IMR-90 (cell line): ENCODE results near the gene RBFOX2. TPM values are rescaled to one million over a fixed set of nuclear protein-coding genes. Genes with fewer than 3 reads are reported as not detected.

Experiments used
- ATAC-seq: fragments of 200-7000 bp; cut with Tn5 transposase; 2 replicates; pipeline ENCODE4 v1.9.1; 2020; ENCODE audit warnings: low read depth, mild to moderate bottlenecking, moderate library complexity
- BruUV-seq: library from RNA; stranded (reverse); fragments of 400-500 nt; replicated peaks from 2 replicates; lab custom pipeline; 2021; lab: Mats Ljungman, UMichigan
- CTCF ChIA-PET: fragments of 300-600 bp; formaldehyde crosslinking; extraction: SDS; loops from one replicate; lab custom pipeline; 2021; ENCODE audit warnings: antibody characterized with exemption; lab: Yijun Ruan, JAX
- POLR2A ChIA-PET: fragments of 300-600 bp; sonication (Branson Sonifier 250); formaldehyde crosslinking; loops from one replicate; lab custom pipeline; 2022; ENCODE audit warnings: antibody characterized with exemption; ENCODE audit not compliant: unreplicated experiment; lab: Charles Lee
- DNase-seq: peaks from one replicate; pipeline ENCODE4 v3.0.0; 2013
- H2AFZ ChIP-seq: replicated peaks from 2 replicates; pipeline ENCODE3; 2013; ENCODE audit warnings: low read length, mild to moderate bottlenecking; ENCODE audit not compliant: poor library complexity
- H2AK5ac ChIP-seq: 2 replicates; pipeline ENCODE4 v1.6.1; 2013; ENCODE audit warnings: low read depth, low read length, inconsistent platforms
- H2AK9ac ChIP-seq: replicated peaks from 2 replicates; pipeline ENCODE3; 2013; ENCODE audit warnings: mild to moderate bottlenecking, low read depth, low read length, moderate library complexity; ENCODE audit not compliant: poor library complexity
- H2BK120ac ChIP-seq: 2 replicates; pipeline ENCODE4 v1.6.1; 2013; ENCODE audit warnings: low read depth, low read length, inconsistent platforms
- H2BK15ac ChIP-seq: 3 replicates; pipeline ENCODE4 v1.6.1; 2013; ENCODE audit warnings: low read depth, low read length, inconsistent platforms
- H2BK20ac ChIP-seq: 2 replicates; pipeline ENCODE4 v1.6.1; 2013; ENCODE audit warnings: low read depth, mild to moderate bottlenecking, inconsistent platforms, low read length, moderate library complexity
- H2BK5ac ChIP-seq: 2 replicates; pipeline ENCODE4 v1.6.1; 2013; ENCODE audit warnings: mild to moderate bottlenecking, low read depth, low read length, inconsistent platforms; ENCODE audit not compliant: poor library complexity, severe bottlenecking
- H3K14ac ChIP-seq: replicated peaks from 2 replicates; pipeline ENCODE4 v1.6.1; 2013; ENCODE audit warnings: low read depth, low read length, inconsistent platforms
- H3K18ac ChIP-seq: 2 replicates; pipeline ENCODE4 v1.6.1; 2013; ENCODE audit warnings: low read depth, low read length, control low read depth
- H3K23ac ChIP-seq: 2 replicates; pipeline ENCODE4 v1.6.1; 2013; ENCODE audit warnings: low read depth, low read length, inconsistent platforms
- H3K27ac ChIP-seq: 2 replicates; pipeline ENCODE4 v1.5.1; 2013; ENCODE audit warnings: mild to moderate bottlenecking, control low read depth, low read length; ENCODE audit not compliant: insufficient read depth
- H3K27me3 ChIP-seq: 2 replicates; pipeline ENCODE4 v1.6.1; 2013; ENCODE audit warnings: low read length; ENCODE audit not compliant: control insufficient read depth, insufficient read depth
- H3K36me3 ChIP-seq: 2 replicates; pipeline ENCODE4 v1.6.1; 2013; ENCODE audit warnings: low read length, mixed read lengths; ENCODE audit not compliant: control insufficient read depth, insufficient read depth
- H3K4ac ChIP-seq: 2 replicates; pipeline ENCODE4 v1.6.1; 2013; ENCODE audit warnings: low read depth, low read length, inconsistent platforms
- H3K4me1 ChIP-seq: 2 replicates; pipeline ENCODE4 v1.6.1; 2013; ENCODE audit warnings: low read length, mixed read lengths; ENCODE audit not compliant: control insufficient read depth, insufficient read depth
- H3K4me2 ChIP-seq: 2 replicates; pipeline ENCODE4 v1.6.1; 2013; ENCODE audit warnings: low read depth, mild to moderate bottlenecking, control low read depth, low read length, moderate library complexity
- H3K4me3 ChIP-seq: 2 replicates; pipeline ENCODE4 v1.5.1; 2013; ENCODE audit warnings: low read depth, mild to moderate bottlenecking, control low read depth, low read length, moderate library complexity; ENCODE audit not compliant: insufficient read depth
- H3K56ac ChIP-seq: 2 replicates; pipeline ENCODE4 v1.6.1; 2013; ENCODE audit warnings: low read length, inconsistent platforms; ENCODE audit not compliant: insufficient read depth; ENCODE audit errors: extremely low read depth
- H3K79me1 ChIP-seq, 2 experiments: 2 replicates each; pipeline ENCODE4 v1.6.1; 2013; ENCODE audit warnings: low read length in 2 of 2, inconsistent platforms in 1 of 2, low read depth in 1 of 2
- H3K9ac ChIP-seq: 2 replicates; pipeline ENCODE4 v1.6.1; 2013; ENCODE audit warnings: low read depth, low read length, control low read depth
- H3K9me1 ChIP-seq: 2 replicates; pipeline ENCODE4 v1.6.1; 2013; ENCODE audit warnings: low read length, inconsistent platforms; ENCODE audit not compliant: insufficient read depth
- H3K9me3 ChIP-seq: 2 replicates; pipeline ENCODE4 v1.6.1; 2013; ENCODE audit warnings: low read length; ENCODE audit not compliant: control insufficient read depth, insufficient read depth
- H4K20me1 ChIP-seq: 2 replicates; pipeline ENCODE4 v1.6.1; 2013; ENCODE audit warnings: low read length, inconsistent platforms; ENCODE audit not compliant: insufficient read depth
- H4K5ac ChIP-seq: 2 replicates; pipeline ENCODE4 v1.6.1; 2013; ENCODE audit warnings: mild to moderate bottlenecking, low read depth, low read length, control low read depth
- H4K8ac ChIP-seq, 2 experiments: 2 replicates each; pipeline ENCODE4 v1.6.1; 2013; ENCODE audit warnings: low read depth in 2 of 2, low read length in 2 of 2, control low read depth in 1 of 2, inconsistent platforms in 1 of 2
- H4K91ac ChIP-seq: 2 replicates; pipeline ENCODE4 v1.6.1; 2013; ENCODE audit warnings: low read depth, low read length, inconsistent platforms; ENCODE audit not compliant: insufficient read depth
- BHLHE40 ChIP-seq: fragments of 150-350 bp; IDR thresholded peaks from 2 replicates; pipeline ENCODE4 v1.6.1; 2016; ENCODE audit warnings: mild to moderate bottlenecking, low read depth, low read length
- MAZ ChIP-seq: IDR thresholded peaks from 2 replicates; pipeline ENCODE4 v1.6.1; 2012; ENCODE audit warnings: low read depth, mild to moderate bottlenecking, low read length, improper control_type of control experiment, moderate library complexity, borderline replicate concordance
- RCOR1 ChIP-seq: IDR thresholded peaks from 2 replicates; pipeline ENCODE4 v1.6.1; 2012; ENCODE audit warnings: mild to moderate bottlenecking, low read length, improper control_type of control experiment; ENCODE audit not compliant: insufficient replicate concordance
- WGBS, 2 experiments: methylation state at CpG; one replicate each; pipeline versions ENCODE4 v1.1.5 to v1.1.7; 2013; ENCODE audit warnings: missing lambda C conversion rate in 2 of 2; ENCODE audit not compliant: insufficient read length in 1 of 2; ENCODE audit errors: extremely low coverage in 2 of 2; 5-methylcytosine and 5-hydroxymethylcytosine counted together
- dilution Hi-C: fragments of 300-500 bp; cut with HindIII; formaldehyde crosslinking; loops from one replicate; pipeline ENCODE4 v1.14.3; 2018; ENCODE audit warnings: low sequenced_read_pairs; ENCODE audit not compliant: unreplicated experiment
- in situ Hi-C: fragments of 300-500 bp; cut with MboI; formaldehyde crosslinking; loops from 3 replicates; pipeline ENCODE4 v1.14.3; 2019; ENCODE audit warnings: low sequenced_read_pairs, inconsistent platforms, mixed read lengths
- intact Hi-C: fragments of 100-400 bp; cut with micrococcal nuclease; formaldehyde crosslinking; loops from 2 replicates; pipeline ENCODE4 v1.10.0; 2022
- polyA plus RNA-seq, 3 experiments: library from polyadenylated mRNA; depleted of rRNA; stranded (reverse); fragments of >200 nt; gene quantifications; 2 replicates each; pipeline ENCODE4 v1.2.3, GENCODE V29; 2012; ENCODE audit warnings: low replicate concordance in 1 of 3
- total RNA-seq: library from RNA; depleted of rRNA; stranded (reverse); fragments of >200 nt; gene quantifications from 2 replicates; pipeline ENCODE4 v1.2.3, GENCODE V29; 2012

Gene RBFOX2
- total and polyA plus RNA-seq, 2 of the 4 experiments (the other 2 are of a cell fraction) = 146 to 178 TPM

- H3K4ac ChIP-seq = peak overlapping the region; percentile 69
- H2BK20ac ChIP-seq = 0 out of 2 replicates have a peak overlapping the region, but pooled peaks have one; percentile 34
- peak overlapping the region in 1 of 2 experiments; percentile 46; a peak in 1 of 4 replicates for H4K8ac ChIP-seq
- BruUV-seq = no TSS peak
- H2BK15ac ChIP-seq = no peak overlapping the region
- H2AK5ac ChIP-seq = peak overlapping the region; percentile 97
- no peak overlapping the region for H3K4me2 ChIP-seq
- H3K9me1 ChIP-seq = peaks cover 30% of the 10 kb centered on the region
- DNase-seq = peak; percentile 63
- H4K20me1 ChIP-seq = peaks cover 62% of the 10 kb centered on the region
- peak overlapping the region; percentile 53; the same call in 1 of the 2 replicates for H3K14ac ChIP-seq
- no peaks in the 10 kb centered on the region for H3K9me3 ChIP-seq
- intact Hi-C loops = no loop called here
- no peak overlapping the region for H3K4me3 ChIP-seq
- no peak overlapping the region for H2AK9ac ChIP-seq
- H4K5ac ChIP-seq = no peak overlapping the region
- peak; percentile 79 for TF ChIP-seq BHLHE40
- no peak for TF ChIP-seq MAZ
- TF ChIP-seq RCOR1 = peak; percentile 16
- peak overlapping the region; percentile 31; the same call in 1 of the 2 replicates for H3K18ac ChIP-seq
- dilution Hi-C loops = no loop called here
- no peak overlapping the region for H3K9ac ChIP-seq
- ATAC-seq = no peak
- H3K27ac ChIP-seq = 0 out of 2 replicates have a peak overlapping the region, but pooled peaks have one; percentile 4
- H3K23ac ChIP-seq = peak overlapping the region; percentile 65; the same call in 1 of the 2 replicates
- peaks cover 47 to 85% of the 10 kb centered on the region in 2 experiments for H3K79me1 ChIP-seq
- peak overlapping the region; percentile 27 for H2BK120ac ChIP-seq
- WGBS, 2 experiments = no CpG with 5 or more reads among the region's 3 CpGs
- ChIA-PET POLR2A (no interaction called here), CTCF (no interaction called here)
- H3K56ac ChIP-seq = no peak overlapping the region
- no peaks in the 10 kb centered on the region for H3K27me3 ChIP-seq
- H2BK5ac ChIP-seq = no peak overlapping the region
- H2AFZ ChIP-seq = no peak overlapping the region
- in situ Hi-C loops = no loop called here
- peaks cover 20% of the 10 kb centered on the region for H3K4me1 ChIP-seq
- no peak overlapping the region for H4K91ac ChIP-seq
- no peaks in the 10 kb centered on the region for H3K36me3 ChIP-seq
These were observed 19.5 kb downstream of the RBFOX2 start for GRCh38 chr22:36009085-36009484.
